GM23338 (cell line): ENCODE measurements around the gene MLLT3. TPM values are rescaled to one million over a fixed set of nuclear protein-coding genes. Genes with fewer than 3 reads are reported as not detected.

Source experiments
- ATAC-seq: fragments of 200-7000 bp; cut with Tn5 transposase; 3 replicates; pipeline ENCODE4 v1.9.1; 2020
- DNase-seq: peaks from one replicate; pipeline ENCODE4 v3.0.0-alpha.2; 2015; ENCODE audit warnings: low spot score
- H2AFZ ChIP-seq: fragments of 200-600 bp; sonication (generic); 2 replicates; pipeline ENCODE4 v1.8.0; 2016; ENCODE audit warnings: antibody characterized with exemption, mild to moderate bottlenecking, moderate library complexity
- H3F3A ChIP-seq: fragments of 200-600 bp; sonication (generic); replicated peaks from 2 replicates; pipeline ENCODE4 v1.8.0; 2017; ENCODE audit warnings: antibody characterized with exemption, mixed run types, low read depth
- H3K27ac ChIP-seq: fragments of 200-600 bp; sonication (generic); 2 replicates; pipeline ENCODE4 v1.6.1; 2016; ENCODE audit warnings: low read depth
- H3K27me3 ChIP-seq: fragments of 200-600 bp; sonication (generic); 2 replicates; pipeline ENCODE4 v1.8.0; 2016; ENCODE audit warnings: mild to moderate bottlenecking, mixed run types, moderate library complexity; ENCODE audit not compliant: insufficient read depth
- H3K36me3 ChIP-seq: fragments of 200-600 bp; sonication (generic); 2 replicates; pipeline ENCODE4 v1.8.0; 2016; ENCODE audit warnings: mild to moderate bottlenecking; ENCODE audit not compliant: insufficient read depth
- H3K4me1 ChIP-seq: fragments of 200-600 bp; sonication (generic); 2 replicates; pipeline ENCODE4 v1.8.0; 2016; ENCODE audit warnings: mild to moderate bottlenecking, moderate library complexity; ENCODE audit not compliant: insufficient read depth
- H3K4me2 ChIP-seq: fragments of 200-600 bp; sonication (generic); 2 replicates; pipeline ENCODE4 v1.7.1; 2017; ENCODE audit warnings: mixed run types
- H3K4me3 ChIP-seq: fragments of 200-600 bp; sonication (generic); 2 replicates; pipeline ENCODE4 v1.6.1; 2016; ENCODE audit warnings: mixed run types
- H3K79me2 ChIP-seq: fragments of 200-600 bp; sonication (generic); replicated peaks from 2 replicates; pipeline ENCODE4 v1.8.0; 2017; ENCODE audit warnings: mild to moderate bottlenecking; ENCODE audit not compliant: insufficient read depth
- H3K9me2 ChIP-seq: fragments of 200-600 bp; sonication (generic); 2 replicates; pipeline ENCODE4 v1.8.0; 2017; ENCODE audit not compliant: insufficient read depth
- H4K20me1 ChIP-seq: fragments of 200-600 bp; sonication (generic); replicated peaks from 2 replicates; pipeline ENCODE4 v1.8.0; 2017; ENCODE audit warnings: mild to moderate bottlenecking; ENCODE audit not compliant: insufficient read depth
- H3K27ac Mint-ChIP-seq: 2 replicates; pipeline ENCODE4 v1.8.0; 2020; ENCODE audit warnings: inconsistent platforms, mild to moderate bottlenecking, moderate library complexity, mixed read lengths
- H3K27me3 Mint-ChIP-seq: 3 replicates; pipeline ENCODE4 v1.8.0; 2022; ENCODE audit warnings: low read depth, mild to moderate bottlenecking, moderate library complexity, mixed read lengths, inconsistent platforms; ENCODE audit not compliant: insufficient read depth, poor library complexity
- H3K36me3 Mint-ChIP-seq: 3 replicates; pipeline ENCODE4 v1.8.0; 2021; ENCODE audit warnings: low read depth, mild to moderate bottlenecking, inconsistent platforms, moderate library complexity, mixed read lengths
- H3K4me1 Mint-ChIP-seq: 3 replicates; pipeline ENCODE4 v1.8.0; 2020; ENCODE audit warnings: mild to moderate bottlenecking, inconsistent platforms, mixed read lengths
- H3K4me3 Mint-ChIP-seq: 3 replicates; pipeline ENCODE4 v1.8.0; 2021; ENCODE audit warnings: moderate library complexity, mild to moderate bottlenecking, inconsistent platforms, mixed read lengths
- H3K9me3 Mint-ChIP-seq: 3 replicates; pipeline ENCODE4 v1.8.0; 2020; ENCODE audit warnings: moderate library complexity, mild to moderate bottlenecking, inconsistent platforms, mixed read lengths
- CREB1 ChIP-seq: fragments of 250-450 bp; sonication (Bioruptor Pico); IDR thresholded peaks from 2 replicates; pipeline ENCODE4 v1.5.0; 2020; ENCODE audit warnings: low read depth, mild to moderate bottlenecking, moderate library complexity
- EZH2phosphoT487 ChIP-seq: fragments of 200-600 bp; sonication (generic); IDR thresholded peaks from one replicate; pipeline ENCODE4 v1.8.1; 2018; ENCODE audit warnings: antibody characterized with exemption; ENCODE audit not compliant: unreplicated experiment
- NANOG ChIP-seq: IDR thresholded peaks from 2 replicates; pipeline ENCODE4 v1.6.1; 2016; ENCODE audit warnings: antibody characterized with exemption, borderline replicate concordance
- ZNF114 ChIP-seq: fragments of 250-450 bp; sonication (Bioruptor Pico); IDR thresholded peaks from 2 replicates; pipeline ENCODE4 v1.5.0; 2020; ENCODE audit warnings: mild to moderate bottlenecking, moderate library complexity
- polyA plus RNA-seq: library from polyadenylated mRNA; unstranded; fragments of >200 nt; fragmentation: Nextera tagmentation; extraction: Ambion mirVana; gene quantifications from 2 replicates; pipeline ENCODE4 v1.2.1, GENCODE V29; 2016
- total RNA-seq: library from RNA; depleted of rRNA; stranded (reverse); fragments of >200 nt; shearing (Covaris generic); gene quantifications from 2 replicates; pipeline ENCODE4 v1.2.3, GENCODE V29; 2014
- TF ChIP-seq, protein P1 (sequence below): fragments of 250-450 bp; sonication (Bioruptor Pico); IDR thresholded peaks from 2 replicates; pipeline ENCODE4 v1.5.0; 2020; ENCODE audit warnings: mild to moderate bottlenecking, moderate library complexity
- TF ChIP-seq, protein P2 (sequence below), 2 experiments: fragments of 200-600 bp in 1 of 2; sonication (generic) in 1 of 2; conservative IDR thresholded peaks; 2 replicates each; pipeline versions ENCODE4 v1.5.1 to v1.6.1; 2016 to 2017; ENCODE audit warnings: antibody characterized with exemption in 2 of 2, low read depth in 2 of 2, mild to moderate bottlenecking in 2 of 2, moderate library complexity in 1 of 2

MLLT3 gene
- total and polyA plus RNA-seq, 2 experiments from 2014 or later: 7.5 to 9.5 TPM

DNA sequence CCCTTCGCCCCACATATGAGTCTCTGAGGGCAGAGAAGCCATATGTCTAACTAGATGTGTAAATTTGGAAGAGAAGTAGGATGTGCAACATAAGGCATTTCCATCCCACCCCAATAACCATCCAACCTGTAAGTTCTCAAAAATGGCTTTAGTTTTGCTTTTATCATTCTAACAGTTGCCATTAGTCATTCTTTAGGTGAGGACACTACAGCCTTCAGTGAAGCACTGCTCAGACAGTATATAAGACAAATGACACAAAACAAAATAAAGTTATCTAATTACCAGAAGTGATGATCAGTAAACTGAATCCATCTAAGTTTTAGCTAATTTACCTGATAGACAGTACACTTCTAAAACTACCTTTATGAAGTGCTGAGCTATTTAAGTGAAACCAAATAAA is 23.9 kb downstream of the MLLT3 start (continued):
- TF ChIP-seq, protein P1, sequence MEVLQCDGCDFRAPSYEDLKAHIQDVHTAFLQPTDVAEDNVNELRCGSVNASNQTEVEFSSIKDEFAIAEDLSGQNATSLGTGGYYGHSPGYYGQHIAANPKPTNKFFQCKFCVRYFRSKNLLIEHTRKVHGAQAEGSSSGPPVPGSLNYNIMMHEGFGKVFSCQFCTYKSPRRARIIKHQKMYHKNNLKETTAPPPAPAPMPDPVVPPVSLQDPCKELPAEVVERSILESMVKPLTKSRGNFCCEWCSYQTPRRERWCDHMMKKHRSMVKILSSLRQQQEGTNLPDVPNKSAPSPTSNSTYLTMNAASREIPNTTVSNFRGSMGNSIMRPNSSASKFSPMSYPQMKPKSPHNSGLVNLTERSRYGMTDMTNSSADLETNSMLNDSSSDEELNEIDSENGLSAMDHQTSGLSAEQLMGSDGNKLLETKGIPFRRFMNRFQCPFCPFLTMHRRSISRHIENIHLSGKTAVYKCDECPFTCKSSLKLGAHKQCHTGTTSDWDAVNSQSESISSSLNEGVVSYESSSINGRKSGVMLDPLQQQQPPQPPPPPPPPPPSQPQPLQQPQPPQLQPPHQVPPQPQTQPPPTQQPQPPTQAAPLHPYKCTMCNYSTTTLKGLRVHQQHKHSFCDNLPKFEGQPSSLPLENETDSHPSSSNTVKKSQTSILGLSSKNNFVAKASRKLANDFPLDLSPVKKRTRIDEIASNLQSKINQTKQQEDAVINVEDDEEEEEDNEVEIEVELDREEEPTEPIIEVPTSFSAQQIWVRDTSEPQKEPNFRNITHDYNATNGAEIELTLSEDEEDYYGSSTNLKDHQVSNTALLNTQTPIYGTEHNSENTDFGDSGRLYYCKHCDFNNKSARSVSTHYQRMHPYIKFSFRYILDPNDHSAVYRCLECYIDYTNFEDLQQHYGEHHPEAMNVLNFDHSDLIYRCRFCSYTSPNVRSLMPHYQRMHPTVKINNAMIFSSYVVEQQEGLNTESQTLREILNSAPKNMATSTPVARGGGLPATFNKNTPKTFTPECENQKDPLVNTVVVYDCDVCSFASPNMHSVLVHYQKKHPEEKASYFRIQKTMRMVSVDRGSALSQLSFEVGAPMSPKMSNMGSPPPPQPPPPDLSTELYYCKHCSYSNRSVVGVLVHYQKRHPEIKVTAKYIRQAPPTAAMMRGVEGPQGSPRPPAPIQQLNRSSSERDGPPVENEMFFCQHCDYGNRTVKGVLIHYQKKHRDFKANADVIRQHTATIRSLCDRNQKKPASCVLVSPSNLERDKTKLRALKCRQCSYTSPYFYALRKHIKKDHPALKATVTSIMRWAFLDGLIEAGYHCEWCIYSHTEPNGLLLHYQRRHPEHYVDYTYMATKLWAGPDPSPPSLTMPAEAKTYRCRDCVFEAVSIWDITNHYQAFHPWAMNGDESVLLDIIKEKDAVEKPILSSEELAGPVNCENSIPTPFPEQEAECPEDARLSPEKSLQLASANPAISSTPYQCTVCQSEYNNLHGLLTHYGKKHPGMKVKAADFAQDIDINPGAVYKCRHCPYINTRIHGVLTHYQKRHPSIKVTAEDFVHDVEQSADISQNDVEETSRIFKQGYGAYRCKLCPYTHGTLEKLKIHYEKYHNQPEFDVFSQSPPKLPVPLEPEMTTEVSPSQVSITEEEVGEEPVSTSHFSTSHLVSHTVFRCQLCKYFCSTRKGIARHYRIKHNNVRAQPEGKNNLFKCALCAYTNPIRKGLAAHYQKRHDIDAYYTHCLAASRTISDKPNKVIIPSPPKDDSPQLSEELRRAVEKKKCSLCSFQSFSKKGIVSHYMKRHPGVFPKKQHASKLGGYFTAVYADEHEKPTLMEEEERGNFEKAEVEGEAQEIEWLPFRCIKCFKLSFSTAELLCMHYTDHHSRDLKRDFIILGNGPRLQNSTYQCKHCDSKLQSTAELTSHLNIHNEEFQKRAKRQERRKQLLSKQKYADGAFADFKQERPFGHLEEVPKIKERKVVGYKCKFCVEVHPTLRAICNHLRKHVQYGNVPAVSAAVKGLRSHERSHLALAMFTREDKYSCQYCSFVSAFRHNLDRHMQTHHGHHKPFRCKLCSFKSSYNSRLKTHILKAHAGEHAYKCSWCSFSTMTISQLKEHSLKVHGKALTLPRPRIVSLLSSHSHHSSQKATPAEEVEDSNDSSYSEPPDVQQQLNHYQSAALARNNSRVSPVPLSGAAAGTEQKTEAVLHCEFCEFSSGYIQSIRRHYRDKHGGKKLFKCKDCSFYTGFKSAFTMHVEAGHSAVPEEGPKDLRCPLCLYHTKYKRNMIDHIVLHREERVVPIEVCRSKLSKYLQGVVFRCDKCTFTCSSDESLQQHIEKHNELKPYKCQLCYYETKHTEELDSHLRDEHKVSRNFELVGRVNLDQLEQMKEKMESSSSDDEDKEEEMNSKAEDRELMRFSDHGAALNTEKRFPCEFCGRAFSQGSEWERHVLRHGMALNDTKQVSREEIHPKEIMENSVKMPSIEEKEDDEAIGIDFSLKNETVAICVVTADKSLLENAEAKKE (CRISPR knock-in tag): no peak
- TF ChIP-seq EZH2phosphoT487: no peak
- TF ChIP-seq, protein P2, sequence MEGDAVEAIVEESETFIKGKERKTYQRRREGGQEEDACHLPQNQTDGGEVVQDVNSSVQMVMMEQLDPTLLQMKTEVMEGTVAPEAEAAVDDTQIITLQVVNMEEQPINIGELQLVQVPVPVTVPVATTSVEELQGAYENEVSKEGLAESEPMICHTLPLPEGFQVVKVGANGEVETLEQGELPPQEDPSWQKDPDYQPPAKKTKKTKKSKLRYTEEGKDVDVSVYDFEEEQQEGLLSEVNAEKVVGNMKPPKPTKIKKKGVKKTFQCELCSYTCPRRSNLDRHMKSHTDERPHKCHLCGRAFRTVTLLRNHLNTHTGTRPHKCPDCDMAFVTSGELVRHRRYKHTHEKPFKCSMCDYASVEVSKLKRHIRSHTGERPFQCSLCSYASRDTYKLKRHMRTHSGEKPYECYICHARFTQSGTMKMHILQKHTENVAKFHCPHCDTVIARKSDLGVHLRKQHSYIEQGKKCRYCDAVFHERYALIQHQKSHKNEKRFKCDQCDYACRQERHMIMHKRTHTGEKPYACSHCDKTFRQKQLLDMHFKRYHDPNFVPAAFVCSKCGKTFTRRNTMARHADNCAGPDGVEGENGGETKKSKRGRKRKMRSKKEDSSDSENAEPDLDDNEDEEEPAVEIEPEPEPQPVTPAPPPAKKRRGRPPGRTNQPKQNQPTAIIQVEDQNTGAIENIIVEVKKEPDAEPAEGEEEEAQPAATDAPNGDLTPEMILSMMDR (conservative IDR thresholded peaks at IDR 0.05; ENCODE audit: low read depth in 2 of 2): no peak
- no peak for TF ChIP-seq ZNF114 (CRISPR knock-in tag)
- TF ChIP-seq CREB1: no peak

DNA sequence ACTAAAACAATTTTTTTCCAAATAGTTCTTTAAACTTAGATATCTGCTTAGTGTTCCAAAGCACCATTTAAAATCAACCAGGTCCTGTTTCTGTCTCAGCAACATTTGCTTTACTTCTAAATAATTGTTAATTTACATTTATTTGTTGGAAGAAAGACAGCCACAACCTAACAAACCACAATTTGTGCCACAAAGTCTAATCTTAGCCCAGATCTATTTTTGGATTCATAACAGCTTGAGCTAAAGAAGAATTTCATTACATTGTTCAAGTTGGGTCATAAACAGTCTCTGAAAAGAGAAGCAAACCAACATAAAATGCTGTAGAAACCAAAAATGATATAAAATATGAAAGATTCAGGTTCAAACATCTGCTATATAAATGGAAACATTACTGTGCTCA is 24.4 kb downstream of the MLLT3 start:
- Histone ChIP-seq H3K27me3 (no peaks in the 10 kb centered on the region), H3K9me2 (no peaks in the 10 kb centered on the region), H3K27ac (no peak overlapping the region), H3K4me1 (peaks cover 6% of the 10 kb centered on the region; the same call in 1 of the 2 replicates), H3K79me2 (no peaks in the 10 kb centered on the region), H3K4me2 (no peak overlapping the region), H3F3A (no peaks in the 10 kb centered on the region), H3K4me3 (no peak overlapping the region), H2AFZ (no peak overlapping the region), H4K20me1 (no peaks in the 10 kb centered on the region), H3K36me3 (no peaks in the 10 kb centered on the region)
- TF ChIP-seq NANOG: no peak
- peaks cover 17% of the 10 kb centered on the region for H3K4me1 Mint-ChIP-seq
- no peaks in the 10 kb centered on the region for H3K36me3 Mint-ChIP-seq
- no peaks in the 10 kb centered on the region for H3K27me3 Mint-ChIP-seq
- DNase-seq (no peak), ATAC-seq (no peak)
- no peaks in the 10 kb centered on the region for H3K9me3 Mint-ChIP-seq
- H3K4me3 Mint-ChIP-seq: no peak overlapping the region
- no peak overlapping the region for H3K27ac Mint-ChIP-seq
